Suprapubic skin (tissue), 4 donors: Measurements from ENCODE around the gene KCNB1. TPM values are rescaled to one million over a fixed set of nuclear protein-coding genes. Genes with fewer than 3 reads are reported as not detected.

Source experiments
- DNase-seq, 2 donors: peaks; one replicate each; pipeline ENCODE4 v3.0.0-alpha.2; 2019; ENCODE audit warnings: low spot score in 2 of 2
- H3K27ac ChIP-seq: fragments of 200-600 bp; sonication (generic); one replicate; pipeline ENCODE4 v1.5.1; 2019
- H3K27me3 ChIP-seq: fragments of 200-600 bp; sonication (generic); one replicate; pipeline ENCODE4 v1.5.1; 2019
- H3K36me3 ChIP-seq: fragments of 200-600 bp; sonication (generic); one replicate; pipeline ENCODE4 v1.5.1; 2019
- H3K4me1 ChIP-seq: fragments of 200-600 bp; sonication (generic); one replicate; pipeline ENCODE4 v1.5.1; 2019
- H3K4me3 ChIP-seq: fragments of 200-600 bp; sonication (generic); one replicate; pipeline ENCODE4 v1.5.1; 2019; ENCODE audit warnings: mild to moderate bottlenecking
- H3K9me3 ChIP-seq: fragments of 200-600 bp; sonication (generic); one replicate; pipeline ENCODE4 v1.5.1; 2019
- CTCF ChIP-seq, 2 donors: fragments of 200-600 bp in 1 of 2; fragments of 450-650 bp in 1 of 2; sonication (generic) in 1 of 2; IDR thresholded peaks; one replicate each; pipeline ENCODE4 v1.5.1; 2016 to 2019; ENCODE audit warnings: antibody characterized with exemption in 2 of 2, mild to moderate bottlenecking in 1 of 2, moderate library complexity in 1 of 2
- EP300 ChIP-seq: sonication (generic); formaldehyde crosslinking; IDR thresholded peaks from one replicate; pipeline ENCODE4 v1.6.1; 2017; ENCODE audit warnings: antibody characterized with exemption
- POLR2A ChIP-seq, 2 donors: fragments of 450-650 bp; IDR thresholded peaks; one replicate each; pipeline ENCODE4 v1.6.1; 2017; ENCODE audit warnings: antibody characterized with exemption in 2 of 2, mild to moderate bottlenecking in 2 of 2, moderate library complexity in 2 of 2
- POLR2AphosphoS5 ChIP-seq, 3 donors: sonication (generic); formaldehyde crosslinking; IDR thresholded peaks; one replicate each; pipeline ENCODE4 v1.6.1; 2017; ENCODE audit warnings: antibody characterized with exemption in 3 of 3
- WGBS: methylation state at CpG from one replicate; pipeline ENCODE4 v1.1.5; 2018; 5-methylcytosine and 5-hydroxymethylcytosine counted together
- total RNA-seq, 4 donors: library from RNA; depleted of rRNA; stranded (reverse); fragments of >200 nt; gene quantifications; one replicate each; pipeline ENCODE4 v1.1.0, GENCODE V29; 2016

Gene KCNB1
- total RNA-seq, 4 donors from 2014 or later: 0.91 to 4.0 (median 2.3) TPM

GRCh38 chr20:49381558-49382493 lies 100.6 kb downstream of the KCNB1 start:
- no peaks in the 10 kb centered on the region for H3K9me3 ChIP-seq
- H3K4me1 ChIP-seq: peaks cover 19% of the 10 kb centered on the region
- H3K27ac ChIP-seq: no peak overlapping the region
- no peak for TF ChIP-seq POLR2A (IDR thresholded peaks at IDR 0.05)
- no peak for TF ChIP-seq POLR2AphosphoS5 (IDR thresholded peaks at IDR 0.05)
- no peak for TF ChIP-seq CTCF (IDR thresholded peaks at IDR 0.05)
- no peaks in the 10 kb centered on the region for H3K36me3 ChIP-seq
- H3K4me3 ChIP-seq: no peak overlapping the region
- H3K27me3 ChIP-seq: no peaks in the 10 kb centered on the region
- no peak for DNase-seq
- WGBS: 62% methylated on average over 14 of the region's 14 CpGs

DNA sequence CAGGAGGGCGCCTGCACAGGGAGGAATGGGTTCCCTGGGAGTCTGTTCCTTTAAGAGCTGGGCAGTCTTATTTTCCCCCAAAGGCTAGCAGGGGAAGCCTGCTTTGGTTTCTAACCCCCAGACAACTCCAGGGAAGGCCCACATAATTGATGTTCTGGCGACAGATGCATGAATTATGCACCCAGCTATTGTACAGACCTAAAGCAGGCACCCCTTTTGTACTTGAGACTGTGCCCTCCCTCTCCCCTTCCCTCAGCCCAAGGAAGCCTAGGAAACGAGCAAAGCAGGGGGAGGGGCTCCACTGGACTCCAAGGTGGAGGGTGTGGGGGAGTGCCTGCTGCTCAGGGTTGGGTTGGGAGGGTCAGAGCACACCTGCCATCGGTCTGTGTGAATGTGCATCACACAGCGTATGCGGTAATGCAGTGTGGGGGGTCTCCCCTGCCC lies 102.1 kb downstream of the KCNB1 start:
- WGBS: 88% methylated on average over 6 of the region's 6 CpGs
- TF ChIP-seq POLR2A (IDR thresholded peaks at IDR 0.05): no peak
- TF ChIP-seq CTCF (IDR thresholded peaks at IDR 0.05): no peak
- TF ChIP-seq POLR2AphosphoS5 (IDR thresholded peaks at IDR 0.05): no peak
- no peak for TF ChIP-seq EP300
- Histone ChIP-seq H3K36me3 (no peaks in the 10 kb centered on the region), H3K4me3 (no peak overlapping the region), H3K27me3 (no peaks in the 10 kb centered on the region), H3K9me3 (no peaks in the 10 kb centered on the region), H3K27ac (no peak overlapping the region), H3K4me1 (peaks cover 16% of the 10 kb centered on the region)
- no peak for DNase-seq

GRCh38 chr20:49379338-49379737 lies 103.1 kb downstream of the KCNB1 start:
- Histone ChIP-seq H3K9me3 (no peaks in the 10 kb centered on the region), H3K36me3 (no peaks in the 10 kb centered on the region), H3K27me3 (peaks cover 5% of the 10 kb centered on the region), H3K4me1 (peaks cover 16% of the 10 kb centered on the region), H3K27ac (no peak overlapping the region), H3K4me3 (no peak overlapping the region)
- DNase-seq: no peak
- 87% methylated on average over 7 of the region's 7 CpGs for WGBS
- TF ChIP-seq POLR2A (IDR thresholded peaks at IDR 0.05): no peak
- no peak for TF ChIP-seq CTCF (IDR thresholded peaks at IDR 0.05)
- TF ChIP-seq EP300: no peak
- no peak for TF ChIP-seq POLR2AphosphoS5 (IDR thresholded peaks at IDR 0.05)

- no peak for TF ChIP-seq POLR2A (IDR thresholded peaks at IDR 0.05)
- TF ChIP-seq CTCF (IDR thresholded peaks at IDR 0.05): no peak
- no peak for TF ChIP-seq POLR2AphosphoS5 (IDR thresholded peaks at IDR 0.05)
- TF ChIP-seq EP300: no peak
- no peak for DNase-seq
- no peaks in the 10 kb centered on the region for H3K9me3 ChIP-seq
- H3K27ac ChIP-seq: no peak overlapping the region
- peaks cover 16% of the 10 kb centered on the region for H3K4me1 ChIP-seq
- no peak overlapping the region for H3K4me3 ChIP-seq
- peaks cover 11% of the 10 kb centered on the region for H3K27me3 ChIP-seq
- H3K36me3 ChIP-seq: no peaks in the 10 kb centered on the region
- 49% methylated on average over 4 of the region's 4 CpGs for WGBS
Observed at GRCh38 chr20:49377326-49377725, 105.1 kb downstream of the KCNB1 start.

GRCh38 chr20:49375170-49375569 lies 107.3 kb downstream of the KCNB1 start:
- H3K4me1 ChIP-seq: peaks cover 4% of the 10 kb centered on the region
- no peak for TF ChIP-seq CTCF (IDR thresholded peaks at IDR 0.05)
- no peak for TF ChIP-seq POLR2A (IDR thresholded peaks at IDR 0.05)

More at GRCh38 chr20:49375170-49375569, 107.3 kb downstream of the KCNB1 start:
- Histone ChIP-seq H3K27ac (no peak overlapping the region), H3K36me3 (no peaks in the 10 kb centered on the region), H3K4me3 (no peak overlapping the region), H3K27me3 (peaks cover 11% of the 10 kb centered on the region), H3K9me3 (no peaks in the 10 kb centered on the region)
- no peak for DNase-seq
- WGBS: 95% methylated on average over 3 of the region's 3 CpGs
